AG09309 (cell line): ENCODE measurements around the gene NKPD1.

Source experiments
- DNase-seq: peaks from one replicate; pipeline ENCODE4 v3.0.0-alpha.2; 2010; ENCODE audit warnings: low read depth
- H3K4me3 ChIP-seq: 2 replicates; pipeline ENCODE4 v1.5.1; 2011; ENCODE audit warnings: mild to moderate bottlenecking, low read depth, low read length, moderate library complexity; ENCODE audit not compliant: control insufficient read depth
- TF ChIP-seq, protein P1 (sequence below): IDR thresholded peaks from 2 replicates; pipeline ENCODE4 v1.5.1; 2011; ENCODE audit warnings: mild to moderate bottlenecking, low read depth, low read length, inconsistent platforms; ENCODE audit not compliant: insufficient read depth, control insufficient read depth; ENCODE audit errors: missing control alignments

NKPD1 gene

DNA sequence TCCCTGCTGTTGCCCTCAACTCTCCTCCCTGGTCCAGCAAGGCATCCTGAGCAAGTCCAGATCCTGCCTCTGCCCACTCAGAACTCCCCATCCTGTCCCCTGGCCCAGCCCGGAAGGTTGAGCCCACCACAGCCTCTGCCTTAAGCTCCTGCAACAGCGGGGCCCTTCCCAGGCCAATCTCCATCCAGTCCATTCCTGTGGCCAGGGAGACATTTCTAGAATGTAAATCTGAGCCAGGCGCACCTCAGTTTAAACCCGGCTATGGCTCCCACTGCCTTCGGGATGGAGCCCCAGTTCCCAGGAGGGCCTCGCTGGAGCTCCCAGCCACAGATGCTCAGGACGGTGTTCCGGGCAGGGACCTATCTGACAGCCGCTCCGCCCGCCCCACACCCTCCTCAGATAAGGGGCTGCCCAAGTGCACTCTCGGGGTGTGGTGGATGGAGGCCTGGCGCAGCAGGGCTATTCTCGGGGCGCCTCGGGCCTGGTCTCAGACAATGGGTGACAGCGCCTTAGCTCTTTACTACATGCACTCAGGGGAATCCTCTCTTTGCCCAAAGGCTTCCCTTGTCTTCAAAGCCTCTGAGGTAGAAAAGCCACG, 11.9 kb upstream of the NKPD1 start:
- no peak overlapping the region for H3K4me3 ChIP-seq
- TF ChIP-seq, protein P1, sequence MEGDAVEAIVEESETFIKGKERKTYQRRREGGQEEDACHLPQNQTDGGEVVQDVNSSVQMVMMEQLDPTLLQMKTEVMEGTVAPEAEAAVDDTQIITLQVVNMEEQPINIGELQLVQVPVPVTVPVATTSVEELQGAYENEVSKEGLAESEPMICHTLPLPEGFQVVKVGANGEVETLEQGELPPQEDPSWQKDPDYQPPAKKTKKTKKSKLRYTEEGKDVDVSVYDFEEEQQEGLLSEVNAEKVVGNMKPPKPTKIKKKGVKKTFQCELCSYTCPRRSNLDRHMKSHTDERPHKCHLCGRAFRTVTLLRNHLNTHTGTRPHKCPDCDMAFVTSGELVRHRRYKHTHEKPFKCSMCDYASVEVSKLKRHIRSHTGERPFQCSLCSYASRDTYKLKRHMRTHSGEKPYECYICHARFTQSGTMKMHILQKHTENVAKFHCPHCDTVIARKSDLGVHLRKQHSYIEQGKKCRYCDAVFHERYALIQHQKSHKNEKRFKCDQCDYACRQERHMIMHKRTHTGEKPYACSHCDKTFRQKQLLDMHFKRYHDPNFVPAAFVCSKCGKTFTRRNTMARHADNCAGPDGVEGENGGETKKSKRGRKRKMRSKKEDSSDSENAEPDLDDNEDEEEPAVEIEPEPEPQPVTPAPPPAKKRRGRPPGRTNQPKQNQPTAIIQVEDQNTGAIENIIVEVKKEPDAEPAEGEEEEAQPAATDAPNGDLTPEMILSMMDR = no peak
- DNase-seq = no peak

GRCh38 chr19:45172173-45172572, 11.4 kb upstream of the NKPD1 start:
- no peak overlapping the region for H3K4me3 ChIP-seq
- TF ChIP-seq, protein P1 = no peak
- DNase-seq = no peak

DNA sequence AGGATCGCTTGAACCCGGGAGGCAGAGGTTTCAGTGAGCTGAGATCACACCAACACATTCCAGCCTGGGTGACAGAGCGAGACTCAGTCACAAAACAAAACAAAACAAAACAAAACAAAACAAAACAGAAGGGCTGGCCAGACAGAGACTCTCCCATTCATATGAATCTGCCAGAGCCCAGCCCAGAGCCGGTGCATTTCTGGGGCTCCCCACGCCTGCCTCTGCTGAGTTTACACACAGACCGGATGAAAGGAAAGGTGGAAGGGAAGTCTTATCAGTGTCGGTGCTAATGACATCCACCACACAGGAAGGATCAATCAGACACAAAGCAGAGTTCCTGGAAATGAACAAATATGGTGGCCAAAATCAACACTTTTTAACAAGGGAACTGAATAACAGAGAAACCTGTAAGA, 10.4 kb upstream of the NKPD1 start:
- H3K4me3 ChIP-seq = no peak overlapping the region
- TF ChIP-seq, protein P1 = no peak
- no peak for DNase-seq

DNA sequence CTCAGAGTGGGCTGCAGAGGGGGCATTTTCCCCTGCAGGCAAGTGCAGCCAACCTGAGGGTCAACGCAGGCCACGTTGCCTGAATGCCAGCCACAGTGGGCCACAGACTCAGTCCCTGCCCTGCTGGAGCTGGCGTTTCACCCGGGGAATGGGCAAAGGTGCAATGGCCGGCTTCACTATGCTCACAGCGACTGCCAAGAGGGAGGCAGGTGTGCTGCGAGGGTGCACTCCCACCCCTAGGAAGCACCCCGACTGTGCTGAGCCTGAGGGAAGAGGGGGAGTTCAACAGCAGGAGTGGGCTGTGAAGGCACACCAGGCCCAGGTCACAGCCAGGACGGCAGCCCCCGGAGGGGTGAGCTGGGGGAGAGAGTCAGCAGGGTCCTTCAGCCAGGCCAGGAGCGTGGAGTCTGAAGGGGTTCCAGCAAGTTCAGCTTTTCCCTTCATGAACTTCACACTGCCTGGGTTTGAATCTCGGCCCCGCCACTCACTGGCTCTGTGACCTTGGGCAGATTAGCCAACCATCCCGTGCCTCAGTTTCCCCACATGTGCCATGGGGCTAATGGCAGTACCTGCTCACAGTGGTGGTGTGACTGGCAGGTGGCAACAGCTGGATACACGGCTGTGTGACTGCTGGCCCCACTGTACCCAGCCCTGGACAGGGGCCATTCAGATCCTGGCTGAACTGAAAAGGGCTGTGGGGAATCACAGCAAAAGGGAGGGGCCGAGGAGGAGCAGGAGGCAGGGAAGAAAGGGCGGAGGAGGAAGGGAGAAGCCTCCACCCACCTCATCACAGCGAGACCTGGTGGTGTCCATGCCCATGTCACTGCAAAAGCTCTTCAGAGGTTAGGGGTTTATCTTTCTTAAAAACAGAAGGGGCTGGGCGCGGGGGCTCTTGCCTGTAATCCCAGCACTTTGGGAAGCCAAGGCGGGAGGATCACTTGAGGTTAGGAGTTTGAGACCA, 9.6 kb upstream of the NKPD1 start:
- TF ChIP-seq, protein P1 = no peak
- no peak for DNase-seq
- H3K4me3 ChIP-seq = no peak overlapping the region

GRCh38 chr19:45169602-45170001, 8.8 kb upstream of the NKPD1 start:
- TF ChIP-seq, protein P1 = no peak
- no peak for DNase-seq
- no peak overlapping the region for H3K4me3 ChIP-seq

GRCh38 chr19:45168767-45169351, 8.1 kb upstream of the NKPD1 start:
- TF ChIP-seq, protein P1 = no peak
- no peak overlapping the region for H3K4me3 ChIP-seq
- DNase-seq = no peak
